HG03060 (cell line): ENCODE results near the gene ZBED1.
"Not testable (repeated sequence)": the region's sequence is repeated elsewhere in the genome, so short reads cannot be mapped to it uniquely, and the experiment has no call there.

Experiments
- ATAC-seq: cut with Tn5 transposase; IDR thresholded peaks from one replicate; pipeline ENCODE4 v1.9.1; 2021; ENCODE audit warnings: low read depth, moderate number of reproducible peaks; ENCODE audit not compliant: unreplicated experiment

ZBED1 gene

GRCh38 chrX:2520539-2520938 lies 19.8 kb upstream of the ZBED1 start:
- no peak for ATAC-seq

DNA sequence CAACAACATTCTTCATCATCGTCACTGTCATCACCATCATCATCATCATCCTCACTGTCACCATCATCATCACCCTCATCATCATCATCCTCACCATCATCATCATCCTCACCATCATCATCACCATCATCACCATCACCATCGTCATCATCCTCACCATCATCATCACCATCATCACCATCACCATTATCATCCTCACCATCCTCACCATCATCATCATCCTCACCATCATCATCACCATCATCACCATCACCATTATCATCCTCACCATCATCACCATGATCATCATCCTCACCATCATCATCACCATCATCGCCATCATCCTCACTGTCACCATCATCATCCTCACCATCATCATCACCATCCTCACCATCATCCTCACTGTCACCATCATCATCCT lies 18.9 kb upstream of the ZBED1 start:
- ATAC-seq, result not testable (repeated sequence)

DNA sequence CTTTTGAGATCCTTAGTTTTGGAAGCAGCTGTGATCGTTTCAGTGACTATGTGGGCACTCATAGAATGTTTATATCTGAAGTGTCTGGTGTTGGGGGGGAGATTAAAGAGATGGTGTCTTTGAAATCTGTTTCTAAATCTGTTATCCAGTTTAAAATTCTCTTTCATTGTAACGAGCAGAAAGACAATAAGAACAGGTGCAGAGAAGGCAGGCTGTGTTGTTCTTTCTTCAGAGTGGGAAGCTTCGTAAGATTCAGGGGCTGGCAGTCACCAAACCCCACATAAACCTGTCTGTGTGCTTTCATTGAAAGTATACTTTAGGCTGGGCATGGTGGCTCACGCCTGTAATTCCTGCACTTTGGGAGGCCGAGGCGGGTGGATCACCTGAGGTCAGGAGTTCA lies 16.3 kb upstream of the ZBED1 start:
- no peak for ATAC-seq

DNA sequence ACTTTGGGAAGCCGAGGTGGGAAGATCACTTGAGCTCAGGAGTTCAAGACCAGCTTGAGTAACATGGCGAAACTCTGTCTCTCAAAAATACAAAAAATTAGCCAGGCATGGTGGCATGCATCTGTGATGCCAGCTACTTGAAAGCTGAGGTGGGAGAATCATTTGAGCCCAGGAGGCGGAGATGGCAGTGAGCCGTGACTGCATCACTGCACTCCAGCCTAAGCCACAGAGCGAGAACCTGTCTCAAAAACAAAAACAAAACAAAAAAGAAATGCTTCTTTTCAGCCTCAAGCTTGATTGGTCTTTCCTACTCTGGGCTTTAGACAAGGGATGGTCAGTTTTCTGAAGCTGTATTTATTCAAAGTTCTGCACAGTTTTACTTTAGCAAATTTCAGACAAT lies 15.8 kb upstream of the ZBED1 start:
- ATAC-seq, result peak; percentile 56

GRCh38 chrX:2514131-2514530 lies 13.4 kb upstream of the ZBED1 start:
- ATAC-seq, result no peak

GRCh38 chrX:2513121-2513664 lies 12.4 kb upstream of the ZBED1 start:
- ATAC-seq, result no peak

- no peak for ATAC-seq
Measured at GRCh38 chrX:2512501-2512900, 11.7 kb upstream of the ZBED1 start.

DNA sequence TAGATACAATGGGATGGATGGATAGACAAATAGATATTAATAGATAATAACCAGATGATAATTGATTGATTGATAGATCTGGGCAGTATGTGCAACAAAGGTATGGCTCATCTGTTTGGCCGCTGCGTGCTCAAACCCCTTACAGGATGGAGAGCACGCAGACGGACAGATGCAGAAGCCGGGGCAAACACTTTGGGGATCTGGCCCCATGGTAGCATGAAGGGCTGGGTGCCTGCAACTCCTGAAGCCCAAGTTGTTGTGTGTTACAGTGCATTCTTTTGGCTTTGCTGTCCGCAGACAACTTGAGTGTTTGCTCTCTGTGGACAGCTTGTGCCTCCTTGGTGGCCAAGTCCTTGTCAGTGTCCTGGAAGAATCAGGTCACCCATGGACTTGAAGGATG lies 10.6 kb upstream of the ZBED1 start:
- no peak for ATAC-seq

GRCh38 chrX:2508648-2509335 lies 8.0 kb upstream of the ZBED1 start:
- no peak for ATAC-seq

- ATAC-seq, result no peak
Measured at GRCh38 chrX:2507904-2508627, 7.3 kb upstream of the ZBED1 start.

GRCh38 chrX:2507196-2507595 lies 6.4 kb upstream of the ZBED1 start:
- no peak for ATAC-seq

GRCh38 chrX:2505341-2505740 lies 4.6 kb upstream of the ZBED1 start:
- ATAC-seq, result not testable (repeated sequence)

- no peak for ATAC-seq
Measured at GRCh38 chrX:2504706-2505332, 4.0 kb upstream of the ZBED1 start.

GRCh38 chrX:2503591-2504500 lies 3.1 kb upstream of the ZBED1 start:
- no peak for ATAC-seq

GRCh38 chrX:2502668-2503519 lies 2.1 kb upstream of the ZBED1 start:
- no peak for ATAC-seq

DNA sequence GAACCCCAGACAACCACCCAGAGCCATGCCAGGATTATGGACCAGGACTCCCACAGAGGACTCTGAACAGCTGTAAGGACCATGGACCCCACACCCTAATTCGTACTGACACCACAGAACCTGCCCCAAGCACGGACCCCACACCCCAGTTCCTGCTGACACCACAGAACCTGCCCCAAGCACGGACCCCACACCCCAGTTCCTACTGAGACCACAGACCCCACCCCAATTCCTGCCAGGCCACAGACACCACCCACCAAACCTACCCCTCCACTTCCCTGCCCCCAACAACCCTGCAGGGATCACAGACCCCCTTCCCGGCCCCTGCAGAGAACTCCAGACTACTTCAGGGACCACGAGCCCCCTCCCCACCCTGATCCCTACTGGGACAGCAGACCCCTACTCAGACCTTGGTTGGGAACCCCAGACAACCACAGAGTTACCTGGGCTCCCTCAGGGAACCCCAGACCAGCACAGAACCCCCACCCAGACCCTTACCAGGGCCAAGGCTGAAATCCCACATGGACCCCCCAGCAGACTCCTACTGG lies 1.4 kb upstream of the ZBED1 start:
- ATAC-seq, result no peak

DNA sequence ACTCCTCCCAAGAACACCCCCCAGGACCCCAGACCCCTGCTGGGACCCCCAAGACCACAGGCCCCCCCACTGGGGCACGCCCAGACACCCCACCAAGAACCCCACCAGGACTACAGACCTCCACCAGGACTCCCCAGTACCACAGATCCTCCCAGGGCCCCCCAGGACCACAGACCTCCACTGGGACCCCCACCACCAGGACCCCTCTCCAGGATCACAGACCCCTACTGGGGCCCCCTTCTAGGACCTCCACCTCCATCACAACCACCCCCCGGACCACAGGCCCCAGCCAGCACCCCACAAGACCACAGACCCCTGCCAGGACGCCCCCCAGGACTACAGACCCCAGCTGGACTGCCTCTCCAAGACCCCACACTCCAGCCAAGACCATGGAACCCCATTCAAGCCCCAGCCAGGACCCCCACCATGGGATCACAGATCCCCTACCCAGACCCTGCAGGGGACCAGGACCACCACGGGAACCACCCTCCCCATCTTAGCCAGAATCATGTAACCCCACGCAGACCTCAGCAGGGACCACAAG lies 855 bp upstream of the ZBED1 start:
- no peak for ATAC-seq

- ATAC-seq, result no peak
Measured at GRCh38 chrX:2500091-2500802, 529 bp downstream of the ZBED1 start.
